HG03064 (cell line): Measurements from ENCODE around the gene HUNK.
"Not testable (repeated sequence)": the region's sequence is repeated elsewhere in the genome, so short reads cannot be mapped to it uniquely, and the experiment has no call there.

Experiments used
- ATAC-seq: cut with Tn5 transposase; IDR thresholded peaks from one replicate; pipeline ENCODE4 v1.9.1; 2021; ENCODE audit warnings: low read depth; ENCODE audit not compliant: unreplicated experiment

Gene HUNK

DNA sequence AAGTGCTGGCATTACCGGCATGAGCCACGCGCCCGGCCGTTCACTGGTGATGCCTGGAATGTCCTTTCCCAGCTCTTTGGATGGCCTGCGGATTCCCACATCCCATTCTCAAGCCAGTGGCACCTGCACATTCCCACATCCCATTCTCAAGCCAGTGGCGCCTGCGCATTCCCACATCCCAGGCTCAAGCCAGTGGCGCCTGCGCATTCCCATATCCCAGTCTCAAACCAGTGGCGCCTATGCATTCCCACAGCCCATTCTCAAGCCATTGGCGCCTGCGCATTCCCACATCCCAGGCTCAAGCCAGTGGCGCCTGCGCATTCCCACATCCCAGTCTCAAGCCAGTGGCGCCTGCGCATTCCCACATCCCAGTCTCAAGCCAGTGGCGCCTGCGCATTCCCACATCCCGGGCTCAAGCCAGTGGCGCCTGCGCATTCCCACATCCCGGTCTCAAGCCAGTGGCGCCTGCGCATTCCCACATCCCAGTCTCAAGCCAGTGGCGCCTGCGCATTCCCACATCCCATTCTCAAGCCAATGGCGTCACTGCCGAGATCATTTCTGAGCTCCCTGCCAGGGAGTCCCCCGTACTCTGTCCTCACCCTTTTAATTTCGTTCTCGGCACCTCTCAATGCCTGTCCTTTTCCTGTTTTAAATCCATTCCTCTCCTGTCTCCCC, 74.2 kb downstream of the HUNK start:
- not testable (repeated sequence) for ATAC-seq

DNA sequence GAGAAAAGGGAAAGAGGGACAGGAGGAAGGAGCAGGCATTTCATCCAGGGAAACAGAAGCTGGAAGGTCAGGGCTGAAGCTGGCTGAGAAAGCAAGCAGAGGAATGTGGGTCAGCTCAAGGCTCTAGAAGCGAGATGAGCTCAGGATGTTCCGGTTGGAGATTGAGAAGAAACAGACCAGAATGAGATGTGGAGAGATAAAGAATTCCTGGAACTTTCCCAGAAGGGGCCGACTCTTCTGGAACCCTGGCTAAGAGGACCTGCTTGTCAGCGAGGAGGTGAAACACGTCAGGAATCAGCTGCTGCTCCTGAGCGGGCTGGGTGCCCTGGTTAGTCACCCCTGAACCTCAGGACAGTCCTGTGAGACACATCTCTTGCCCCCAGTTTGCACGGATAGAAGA, 75.9 kb downstream of the HUNK start:
- ATAC-seq = no peak

DNA sequence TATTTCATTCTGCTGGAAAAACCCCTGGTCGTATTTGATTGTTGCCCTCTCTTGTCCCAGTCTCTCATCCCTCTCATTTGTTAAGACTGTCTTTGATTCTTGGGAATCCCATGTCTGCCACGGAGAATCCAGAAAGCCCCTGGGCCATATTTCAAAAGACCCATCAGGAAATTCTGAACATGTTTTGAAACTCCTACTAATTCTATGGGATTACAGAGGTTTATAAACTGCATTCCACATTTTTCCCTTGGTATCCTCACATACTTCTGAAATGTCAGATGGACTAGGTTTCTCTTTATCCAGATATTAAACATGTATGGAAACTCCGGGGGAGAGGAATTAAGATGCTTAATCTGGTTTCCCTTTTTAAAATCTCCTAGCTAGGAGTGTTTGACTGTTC, 80.0 kb downstream of the HUNK start:
- no peak for ATAC-seq

DNA sequence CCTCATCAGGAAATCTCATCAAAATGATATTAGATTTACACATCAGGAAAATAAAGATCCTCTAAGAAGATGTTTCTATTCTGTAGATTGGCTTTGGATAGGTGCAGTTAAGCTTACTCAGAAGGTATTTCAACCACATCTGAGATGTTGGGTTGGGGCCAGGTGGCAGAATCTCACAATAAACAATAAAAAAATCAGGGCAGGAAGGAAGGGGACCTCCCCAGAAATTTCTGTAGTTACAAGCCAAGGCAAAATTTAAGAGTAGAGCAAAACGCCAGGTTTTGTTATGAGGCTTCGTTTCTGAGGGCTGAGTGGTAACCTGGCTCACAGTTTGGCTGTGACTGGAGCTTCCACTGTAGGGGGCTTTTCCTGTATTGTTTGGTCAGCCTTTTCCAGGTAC, 84.8 kb downstream of the HUNK start:
- no peak for ATAC-seq

DNA sequence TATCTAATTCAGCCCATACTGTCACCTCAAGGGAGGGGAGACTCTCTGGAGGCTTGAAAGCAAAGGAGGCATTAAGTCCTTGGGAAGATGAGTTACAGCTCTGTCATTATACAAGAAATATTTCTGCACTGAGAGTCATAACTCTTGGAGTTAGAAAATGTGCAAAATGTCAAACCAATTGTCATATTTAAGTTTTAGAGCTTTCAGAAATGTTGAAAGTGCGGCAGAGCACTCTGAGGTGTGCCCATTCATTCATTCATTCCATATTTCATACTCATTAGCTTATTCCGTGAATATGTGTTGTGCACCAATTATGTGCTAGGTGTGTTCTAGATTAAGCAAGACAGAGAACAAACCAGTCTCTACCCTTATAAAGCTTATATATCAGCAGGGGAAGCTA, 87.1 kb downstream of the HUNK start:
- ATAC-seq = no peak

DNA sequence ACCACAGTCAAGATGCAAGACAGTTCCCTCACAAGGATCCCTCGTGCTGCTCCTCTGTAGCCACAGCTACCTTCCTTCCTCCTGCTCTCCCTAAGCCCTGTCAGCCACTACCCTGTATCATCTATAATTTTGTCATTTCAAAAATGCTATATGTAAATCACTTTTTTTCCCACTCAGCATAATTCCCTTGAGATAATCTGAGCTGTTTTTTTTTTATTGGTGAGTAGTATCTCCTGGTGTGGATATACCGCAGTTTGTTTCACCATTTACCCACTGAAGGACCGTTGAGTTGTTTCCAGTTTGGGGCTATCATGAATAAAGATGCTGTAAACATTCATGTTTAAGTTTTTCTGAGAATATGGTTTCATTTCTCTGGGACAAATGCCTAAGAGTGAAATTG, 88.2 kb downstream of the HUNK start:
- ATAC-seq = no peak

DNA sequence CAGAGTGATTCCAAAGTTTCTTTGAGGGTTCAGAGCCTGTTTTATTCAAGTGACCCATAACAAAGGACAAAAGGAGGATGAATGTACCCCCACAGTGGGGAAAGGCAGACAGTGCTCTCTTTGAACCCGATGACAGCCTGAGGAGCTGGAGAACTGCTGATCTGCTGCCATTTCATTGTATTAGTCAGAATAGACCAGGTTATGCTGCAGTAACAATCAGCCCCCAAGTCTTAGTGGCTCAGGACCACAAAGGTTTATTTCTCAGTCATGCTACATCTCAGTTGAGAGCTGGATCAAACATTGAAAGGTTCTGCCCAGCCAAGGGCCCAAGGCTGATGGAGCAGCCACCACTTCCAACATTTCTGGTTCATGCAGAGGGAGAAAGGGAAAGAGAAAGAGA, 88.9 kb downstream of the HUNK start:
- no peak for ATAC-seq

DNA sequence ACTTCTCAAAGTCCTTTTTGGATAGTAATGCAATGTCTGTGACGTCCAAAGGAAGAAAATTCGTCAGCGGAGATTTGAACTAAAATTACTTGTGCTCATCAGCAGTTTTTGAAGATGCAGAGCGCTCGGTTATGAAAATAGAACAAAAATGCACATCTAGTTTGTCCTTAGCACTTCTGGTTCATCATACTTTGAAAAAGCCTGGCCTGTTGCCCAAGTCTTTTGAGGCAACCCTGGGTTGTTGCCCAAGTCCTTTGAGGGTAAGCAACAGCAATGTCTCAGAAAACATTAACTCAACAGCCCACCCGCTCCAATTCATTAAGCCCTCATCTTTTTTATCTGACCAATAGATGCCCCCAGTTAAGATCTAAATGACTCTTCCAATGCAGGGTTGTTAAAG, 91.9 kb downstream of the HUNK start:
- no peak for ATAC-seq

DNA sequence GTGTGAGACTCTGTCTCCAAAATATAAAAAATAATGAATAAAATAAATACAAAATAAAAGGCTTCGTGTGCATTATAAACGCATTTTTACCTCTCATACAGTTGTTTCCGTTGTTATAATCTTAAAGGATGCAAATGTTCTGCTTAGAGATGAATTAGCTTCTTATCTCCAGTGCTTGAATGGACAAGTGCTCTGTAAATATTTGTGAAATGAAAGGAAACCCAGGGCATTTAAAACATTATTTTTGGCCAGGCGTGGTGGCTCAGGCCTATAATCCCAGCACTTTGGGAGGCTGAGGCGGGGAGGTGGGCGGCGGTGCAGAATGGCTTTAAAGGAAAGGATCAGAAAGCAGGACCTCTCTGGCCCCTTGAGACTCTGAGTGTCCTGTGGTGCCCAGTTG, 94.5 kb downstream of the HUNK start:
- no peak for ATAC-seq

DNA sequence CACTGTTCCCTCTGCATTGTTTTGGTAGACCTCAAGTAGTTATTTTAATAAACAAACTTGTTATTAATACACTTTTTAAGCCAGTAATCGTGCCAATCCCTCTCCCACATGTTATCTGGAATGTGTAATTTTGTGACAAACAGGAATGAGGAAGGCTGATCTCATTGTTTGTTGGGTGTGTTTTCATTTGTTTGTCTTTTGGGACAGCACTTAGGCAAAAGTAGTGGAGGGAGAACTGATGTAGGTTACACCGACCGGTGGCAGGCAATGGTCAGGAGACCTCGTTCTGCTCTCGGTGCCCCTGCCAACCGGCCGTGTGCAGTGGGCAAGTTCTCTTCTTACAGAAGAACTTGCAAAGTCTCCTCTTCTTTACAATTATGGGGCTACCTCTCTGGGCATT, 99.8 kb downstream of the HUNK start:
- no peak for ATAC-seq

DNA sequence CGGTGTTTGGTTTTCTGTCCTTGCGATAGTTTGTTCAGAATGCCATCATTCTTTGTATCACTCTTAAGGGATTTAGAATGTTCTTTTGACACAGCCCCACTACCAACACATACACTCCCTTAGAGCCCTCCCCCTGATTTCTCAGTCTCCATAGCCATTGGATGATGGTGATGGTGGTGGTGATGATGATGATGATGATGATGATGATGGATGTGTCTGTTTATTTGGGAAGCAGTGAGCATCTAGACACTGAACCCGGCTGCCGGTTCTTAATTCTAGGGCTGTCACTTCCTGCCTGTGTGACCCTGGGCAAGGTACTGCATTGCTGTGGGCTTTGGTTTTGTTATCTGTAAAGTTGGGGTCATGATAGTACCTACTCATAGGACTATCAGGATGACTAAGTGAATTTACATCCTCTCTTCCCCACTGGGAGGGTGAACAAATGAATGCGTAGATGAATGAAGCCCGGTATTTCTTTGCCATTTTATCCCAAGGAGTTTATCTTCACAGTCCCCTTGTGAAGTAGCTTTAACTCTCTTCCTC, 100.7 kb downstream of the HUNK start:
- ATAC-seq = no peak

DNA sequence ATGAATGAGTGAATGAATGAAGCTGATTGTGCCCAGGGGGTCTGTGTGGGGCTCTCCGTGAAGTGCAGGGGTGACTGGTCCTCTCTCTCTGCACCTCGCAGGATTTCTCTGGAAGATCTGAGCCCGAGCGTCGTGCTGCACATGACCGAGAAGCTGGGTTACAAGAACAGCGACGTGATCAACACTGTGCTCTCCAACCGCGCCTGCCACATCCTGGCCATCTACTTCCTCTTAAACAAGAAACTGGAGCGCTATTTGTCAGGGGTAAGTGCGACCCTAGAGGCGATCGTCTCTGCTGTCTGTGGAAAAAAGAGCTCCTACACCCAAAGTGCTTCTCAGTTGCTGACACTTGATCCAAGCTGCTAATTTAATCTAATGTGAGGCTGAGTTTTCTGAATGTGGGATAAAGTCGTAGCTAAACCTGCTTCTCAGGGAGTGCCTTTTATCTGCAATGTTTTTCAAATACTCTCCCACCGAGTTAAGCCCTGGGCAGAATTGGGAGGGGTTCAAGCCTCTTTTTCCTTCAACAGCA, 101.7 kb downstream of the HUNK start:
- no peak for ATAC-seq

DNA sequence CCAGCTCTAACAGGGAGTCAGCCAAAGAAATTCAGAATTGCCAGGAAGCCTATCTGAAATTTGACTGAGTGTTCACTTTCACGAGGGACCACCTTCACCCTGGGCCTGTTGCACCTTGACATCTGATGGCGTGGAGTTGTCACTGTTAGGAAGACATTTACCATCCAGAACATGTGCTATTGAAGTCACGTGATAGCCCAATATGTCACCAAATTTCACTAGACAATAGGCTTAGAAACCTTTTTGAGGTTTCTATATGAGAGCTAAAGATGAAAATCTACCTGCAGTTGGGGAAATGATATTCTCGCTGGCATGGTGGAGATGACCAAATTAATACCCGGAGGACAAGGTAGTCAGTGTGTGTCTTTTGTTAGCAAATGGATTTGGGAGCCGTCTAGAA, 102.7 kb downstream of the HUNK start:
- ATAC-seq = no peak

DNA sequence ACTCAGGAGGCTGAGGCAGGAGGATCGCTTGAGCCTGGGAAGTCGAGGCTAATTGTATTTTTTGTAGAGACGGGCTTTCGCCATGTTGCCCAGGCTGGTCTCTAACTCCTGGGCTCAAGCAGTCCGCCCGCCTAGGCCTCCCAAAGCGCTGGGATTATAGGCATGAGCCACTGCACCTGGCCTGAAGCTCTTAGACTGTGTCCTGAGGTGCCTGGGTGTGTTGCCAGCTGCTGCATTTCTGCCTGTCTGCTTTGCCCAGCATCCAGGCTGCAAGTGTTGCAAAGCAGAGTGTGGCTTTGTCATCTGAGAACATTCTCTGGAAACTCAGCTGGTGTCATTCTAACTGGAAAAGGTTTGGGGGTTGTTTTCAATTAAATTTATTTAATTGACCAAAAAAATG, 105.0 kb downstream of the HUNK start:
- ATAC-seq = no peak

DNA sequence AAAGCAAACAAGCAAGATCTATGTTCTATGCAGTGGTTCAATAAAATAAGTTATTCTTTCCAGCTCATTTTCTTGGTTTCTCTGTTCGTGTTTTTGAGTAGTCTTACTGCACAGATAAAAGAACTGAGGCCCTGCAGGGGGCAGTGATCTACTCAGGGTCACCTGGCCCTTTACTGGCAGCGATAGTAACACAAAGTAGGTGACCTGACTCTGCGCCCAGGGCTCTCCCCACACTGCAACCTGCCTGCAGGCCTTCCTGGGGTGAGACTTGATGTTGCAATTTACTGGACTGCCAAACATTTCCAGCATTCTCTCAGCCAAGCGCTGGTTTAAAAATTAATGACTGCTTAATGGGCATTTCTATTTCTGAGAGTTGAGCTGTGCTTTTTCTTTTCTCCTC, 110.3 kb downstream of the HUNK start:
- ATAC-seq = no peak

DNA sequence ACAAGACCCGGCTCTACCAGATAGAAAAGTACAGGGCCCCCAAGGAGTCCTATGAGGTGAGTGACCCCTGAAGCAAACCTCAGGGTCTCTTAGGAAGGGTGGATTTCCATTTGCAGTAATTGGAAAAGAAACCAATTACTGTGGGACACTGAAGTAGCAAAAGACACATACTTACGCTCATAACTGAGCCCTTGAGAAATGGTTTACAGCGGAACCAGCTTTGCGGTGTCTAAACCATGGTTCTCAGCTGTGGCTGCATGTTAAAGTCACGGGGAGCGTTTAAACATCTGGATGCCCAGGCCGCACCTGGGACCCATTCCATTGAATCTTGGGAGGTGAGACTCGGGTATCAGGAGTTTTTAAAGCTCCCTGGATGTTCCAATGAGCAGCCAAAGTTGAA, 110.7 kb downstream of the HUNK start:
- no peak for ATAC-seq

DNA sequence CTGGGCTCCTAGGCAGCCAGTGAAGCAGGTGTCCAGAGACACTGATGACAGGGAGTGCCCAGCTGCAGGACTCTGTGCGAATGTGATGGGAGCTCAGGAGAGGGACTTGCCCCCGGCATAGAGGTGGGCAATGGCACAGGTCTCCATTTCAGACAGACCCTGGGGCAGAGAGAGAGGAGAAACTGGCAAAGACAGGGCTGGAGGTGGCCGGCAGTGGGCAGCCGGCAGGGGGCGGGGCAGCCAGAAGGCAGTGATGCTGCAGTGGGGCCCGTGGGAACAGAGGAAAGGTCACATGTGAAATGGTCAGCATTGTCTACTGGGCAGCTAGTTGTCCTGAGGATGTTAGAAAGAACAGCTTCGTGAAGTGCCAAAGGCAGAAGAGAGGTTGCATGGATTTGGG, 112.6 kb downstream of the HUNK start:
- ATAC-seq = no peak

DNA sequence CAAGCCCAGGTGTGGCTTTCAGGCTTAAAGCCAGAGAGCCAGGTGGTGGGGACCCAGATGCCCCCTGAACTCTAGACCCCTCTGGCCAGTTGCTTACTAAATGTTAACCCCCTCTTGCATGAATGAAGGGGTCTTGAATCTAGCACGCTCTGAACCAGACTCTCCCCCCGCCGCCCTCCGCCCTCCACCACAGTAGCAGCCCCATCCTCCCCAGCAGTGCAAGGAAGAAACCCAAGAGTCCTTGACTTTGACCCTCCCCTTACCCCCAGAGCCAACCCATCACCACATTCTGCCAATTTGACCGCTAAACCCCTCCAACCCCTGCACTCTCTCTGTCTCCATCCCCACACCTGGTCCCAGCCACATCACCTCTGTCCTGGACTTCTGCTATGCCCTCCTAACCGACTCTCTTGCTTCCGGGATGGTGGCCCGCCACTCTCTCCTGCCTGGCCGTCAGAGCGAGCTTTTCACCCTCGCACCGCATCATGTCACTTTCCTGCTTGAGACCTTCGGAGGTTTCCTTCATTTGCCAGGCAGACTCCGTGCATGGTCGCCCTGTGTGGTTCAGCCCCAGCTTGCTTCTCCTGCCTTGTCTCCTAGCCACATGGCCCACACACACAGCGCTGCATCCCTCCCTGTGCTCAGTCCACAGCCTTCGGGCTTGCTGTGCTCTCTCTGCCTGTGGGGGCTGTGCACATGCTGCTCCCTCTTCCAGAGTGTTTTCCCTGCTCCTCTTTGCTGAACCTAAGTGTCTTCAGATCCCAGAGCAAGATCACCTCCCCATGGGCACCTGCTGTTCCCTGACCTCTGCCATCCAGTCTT, 113.4 kb downstream of the HUNK start:
- ATAC-seq = no peak

DNA sequence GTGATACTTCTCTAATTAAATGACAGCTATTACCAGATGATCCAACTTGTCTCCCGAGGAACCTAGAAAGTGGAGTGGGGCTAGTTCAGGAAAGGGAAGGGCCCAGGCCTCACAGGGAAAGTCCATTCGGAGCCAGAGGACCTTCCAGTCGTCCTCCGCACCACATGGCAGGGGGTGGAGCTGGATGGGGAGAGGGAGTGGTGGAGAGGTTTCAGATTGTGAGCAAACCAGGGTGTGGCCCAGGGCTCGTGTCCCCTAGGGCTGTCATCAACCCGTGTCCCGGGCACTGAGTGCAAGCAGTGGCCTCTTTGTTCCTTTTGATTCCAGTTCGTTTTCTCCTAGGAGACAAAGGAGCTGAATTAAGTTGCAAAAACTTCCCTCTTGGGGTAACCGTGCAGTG, 114.9 kb downstream of the HUNK start:
- no peak for ATAC-seq

DNA sequence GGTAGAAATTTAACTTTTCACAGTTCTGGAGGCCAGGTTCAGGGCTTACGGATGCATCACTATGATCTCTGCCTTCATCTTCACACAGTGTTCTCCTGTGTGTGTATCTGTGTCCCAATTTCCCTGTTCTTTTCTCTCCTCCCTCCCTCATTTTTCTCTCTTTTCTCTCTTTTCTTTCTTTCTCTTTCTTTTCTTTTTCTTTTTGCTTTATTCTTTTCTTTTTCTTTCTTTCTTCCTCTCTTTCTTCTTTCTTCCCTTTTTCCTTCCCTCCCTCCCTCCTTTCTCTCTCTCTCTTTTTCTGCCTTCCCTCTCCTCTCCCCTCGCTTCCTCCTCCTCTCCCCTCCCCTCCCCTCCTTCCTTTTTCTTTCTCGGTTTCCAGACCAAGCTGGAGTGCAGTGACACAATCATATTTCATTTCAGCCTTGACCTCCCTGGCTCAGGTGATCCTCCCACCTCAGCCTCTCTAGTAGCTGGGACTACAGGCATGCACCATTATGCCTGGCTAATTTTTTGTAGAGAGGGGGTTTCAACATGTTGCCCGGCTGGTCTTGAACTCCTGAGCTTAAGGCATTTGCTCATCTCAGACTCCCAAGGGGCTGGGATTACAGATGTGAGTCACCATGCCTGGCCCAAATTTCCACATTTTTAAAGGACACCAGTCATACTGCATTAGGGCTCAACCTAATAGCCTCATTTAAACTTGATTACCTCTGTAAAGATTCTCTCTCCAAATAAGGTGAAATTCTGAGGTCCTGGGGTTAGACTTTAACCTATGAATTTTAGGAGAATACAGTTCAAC, 115.9 kb downstream of the HUNK start:
- ATAC-seq = no peak
